NCI-H524 treated with DMSO at 0.1 percent for 48 hours (cell line): ENCODE data around the gene STAB1.

Experiments used
- DNase-seq: peaks from one replicate; lab custom pipeline; 2025; lab: John Stamatoyannopoulos, UW

STAB1 gene

DNA sequence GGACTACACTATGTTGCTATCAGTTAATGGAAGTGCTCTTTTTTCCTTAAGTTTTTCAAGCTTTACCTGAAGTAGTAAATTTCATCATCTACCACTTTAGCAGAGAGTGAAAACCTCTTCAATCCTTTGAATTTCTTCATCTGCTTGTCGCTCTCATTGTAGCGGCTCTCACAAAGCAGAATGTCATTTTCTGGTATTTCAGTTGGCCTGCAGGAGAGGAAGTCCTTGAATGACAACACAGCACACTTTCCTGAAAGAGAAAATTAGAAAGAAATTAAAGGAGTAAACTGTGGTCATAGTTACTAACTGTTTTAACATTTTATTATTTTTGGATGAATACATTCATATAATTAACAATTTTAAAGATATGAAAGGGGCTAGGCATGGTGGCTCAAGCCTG, 68.8 kb downstream of the STAB1 start:
- DNase-seq, result no peak

DNA sequence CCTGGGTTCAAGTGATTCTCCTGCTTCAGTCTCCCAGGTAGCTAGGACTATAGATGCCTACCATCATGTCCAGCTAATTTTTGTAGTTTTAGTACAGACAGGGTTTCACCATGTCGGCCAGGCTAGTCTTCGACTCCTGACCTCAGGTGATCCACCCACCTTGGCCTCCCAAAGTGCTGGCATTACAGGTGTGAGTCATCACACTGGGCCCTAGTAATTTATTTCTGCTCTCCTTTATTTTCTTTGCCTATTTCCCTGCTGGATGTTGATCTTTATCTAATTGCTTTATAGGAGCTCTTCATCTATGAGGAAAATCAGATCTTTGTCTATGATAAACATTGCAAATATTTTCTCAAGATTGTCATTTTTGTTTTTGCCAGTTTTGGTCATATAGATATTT, 72.9 kb downstream of the STAB1 start:
- no peak for DNase-seq

DNA sequence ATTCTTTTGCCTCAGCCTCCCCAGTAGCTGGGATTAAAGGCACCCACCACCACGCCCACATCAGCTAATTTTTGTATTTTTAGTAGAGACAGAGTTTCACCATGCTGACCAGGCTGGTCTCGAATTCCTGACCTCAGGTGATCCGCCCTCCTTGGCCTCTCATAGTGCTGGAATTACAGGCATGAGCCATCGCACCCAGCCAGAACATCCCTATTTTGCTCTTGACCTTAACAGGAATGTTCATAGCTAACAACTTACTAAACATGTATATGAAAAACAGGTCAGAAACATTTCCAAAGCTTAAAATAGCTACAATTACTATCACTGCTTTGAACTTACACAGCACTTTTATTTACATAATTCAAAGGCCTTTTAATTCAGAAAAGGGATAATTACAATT, 74.9 kb downstream of the STAB1 start:
- no peak for DNase-seq

DNA sequence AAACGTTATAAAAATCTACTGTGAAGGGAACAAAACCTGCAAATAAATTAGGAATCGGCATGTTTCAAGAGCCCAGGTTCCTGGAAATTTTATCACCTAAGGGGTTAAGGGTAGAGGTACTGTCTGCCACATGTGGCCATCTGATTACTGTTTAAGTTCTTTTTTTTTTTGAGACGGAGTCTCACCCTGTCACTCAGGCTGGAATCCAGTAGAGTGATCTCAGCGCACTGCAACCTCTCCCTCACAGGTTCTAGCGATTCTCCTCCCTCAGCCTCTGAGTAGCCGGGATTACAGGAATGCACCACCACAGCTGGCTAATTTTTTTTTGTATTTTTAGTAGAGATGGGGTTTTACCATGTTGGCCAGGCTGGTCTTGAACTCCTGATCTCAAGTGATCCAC, 77.1 kb downstream of the STAB1 start:
- DNase-seq, result no peak
